ENCODE results near the gene FCRLB. TPM values are rescaled to one million over a fixed set of nuclear protein-coding genes. Genes with fewer than 3 reads are reported as not detected.
"Not testable (repeated sequence)": the region's sequence is repeated elsewhere in the genome, so short reads cannot be mapped to it uniquely, and the experiment has no call there.

FCRLB gene, protein sequence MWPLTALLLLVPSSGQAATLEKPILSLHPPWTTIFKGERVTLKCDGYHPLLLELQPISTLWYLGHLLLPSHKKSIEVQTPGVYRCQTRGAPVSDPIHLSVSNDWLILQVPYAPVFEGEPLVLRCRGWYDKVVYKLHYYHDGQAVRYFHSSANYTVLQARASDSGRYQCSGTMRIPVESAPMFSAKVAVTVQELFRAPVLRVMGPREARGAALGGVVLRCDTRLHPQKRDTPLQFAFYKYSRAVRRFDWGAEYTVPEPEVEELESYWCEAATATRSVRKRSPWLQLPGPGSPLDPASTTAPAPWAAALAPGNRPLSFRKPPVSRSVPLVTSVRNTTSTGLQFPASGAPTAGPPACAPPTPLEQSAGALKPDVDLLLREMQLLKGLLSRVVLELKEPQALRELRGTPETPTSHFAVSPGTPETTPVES
- total RNA-seq, result 1 to 10 TPM in 6 of 9 donors, under 1 TPM in 2, not detected in 1; 0.79 to 3.4 (median 1.8) TPM
- polyA plus RNA-seq, result under 1 TPM; 0.42 to 0.67 (median 0.56) TPM
- long read RNA-seq, donor 1, transcript FCRLB-206 (2 exons, 1,989 nt), result major isoform, 5 of 5 reads
- long read RNA-seq, donor 1, partial matches to known transcripts, result 0 of 5 reads
- long read RNA-seq, donor 1, other reads (novel, unspliced or antisense), result 0 of 5 reads
- long read RNA-seq, donor 2, partial matches to known transcripts, result 0 of 2 reads
- long read RNA-seq, donor 2, other reads (novel, unspliced or antisense), result 0 of 2 reads
- long read RNA-seq, donor 3, partial matches to known transcripts, result 0 of 1 reads
- long read RNA-seq, donor 3, other reads (novel, unspliced or antisense), result 0 of 1 reads
- long read RNA-seq, donor 4, result 0 reads
- long read RNA-seq, donor 5, partial matches to known transcripts, result 1 of 5 reads
- long read RNA-seq, donor 5, other reads (novel, unspliced or antisense), result 0 of 5 reads
- long read RNA-seq, donor 6, result 0 reads
- long read RNA-seq, donor 7, result 0 reads
- long read RNA-seq, donor 8, partial matches to known transcripts, result 0 of 2 reads
- long read RNA-seq, donor 8, other reads (novel, unspliced or antisense), result 0 of 2 reads
- long read RNA-seq, donor 9, partial matches to known transcripts, result 0 of 2 reads
- long read RNA-seq, donor 9, other reads (novel, unspliced or antisense), result 0 of 2 reads
- long read RNA-seq, donor 10, partial matches to known transcripts, result 0 of 2 reads
- long read RNA-seq, donor 10, other reads (novel, unspliced or antisense), result 0 of 2 reads

DNA sequence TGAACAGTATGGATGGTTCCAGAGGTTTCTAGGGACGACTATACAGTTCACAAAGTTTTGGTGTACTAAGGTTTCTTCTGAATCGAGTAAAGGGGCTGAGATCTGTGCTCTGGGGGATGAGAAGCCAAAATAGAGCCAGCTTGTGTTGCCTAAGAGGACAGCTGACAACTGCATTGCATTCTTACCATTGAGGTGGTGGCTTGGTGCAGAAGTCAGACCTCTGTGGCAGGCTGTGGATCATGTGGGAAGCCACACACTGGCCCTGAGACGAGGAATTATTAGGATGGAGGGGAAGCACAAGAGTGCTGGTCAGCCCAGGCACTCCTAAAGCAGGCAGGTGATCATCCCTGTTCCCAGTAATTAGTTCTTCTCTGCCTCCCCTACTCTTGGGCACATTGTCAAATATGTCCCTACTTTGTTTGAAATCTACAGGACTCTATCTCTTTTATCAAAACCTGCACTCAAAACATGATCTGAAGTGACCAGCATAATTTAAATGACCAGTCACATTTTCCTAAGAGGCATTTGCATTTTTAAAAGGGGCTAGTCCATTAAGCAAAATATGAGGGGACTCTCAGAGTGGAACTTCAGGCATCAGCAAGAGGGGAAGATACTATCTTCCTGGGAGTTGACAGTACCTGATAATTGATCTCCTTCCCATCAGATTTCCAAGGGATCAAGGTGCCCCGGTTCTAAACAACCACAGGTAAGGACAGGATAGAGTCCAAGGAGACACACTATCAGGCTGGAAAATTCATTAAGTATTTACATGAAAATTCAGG lies at the start of gene FCRLB:
TSS of gene FCRLB (plus strand) at position 589 of the 782 bp plus-strand sequence. CDS start 1,129 bp downstream, outside the sequence.
- intact Hi-C loops (cut with DNase I), result no loop called here
- WGBS, 4 donors, result 24 to 71% (median 37%) methylated on average over 4 of the region's 4 CpGs
- no peak for TF ChIP-seq POLR2A (IDR thresholded peaks at IDR 0.05)
- TF ChIP-seq, protein P1, sequence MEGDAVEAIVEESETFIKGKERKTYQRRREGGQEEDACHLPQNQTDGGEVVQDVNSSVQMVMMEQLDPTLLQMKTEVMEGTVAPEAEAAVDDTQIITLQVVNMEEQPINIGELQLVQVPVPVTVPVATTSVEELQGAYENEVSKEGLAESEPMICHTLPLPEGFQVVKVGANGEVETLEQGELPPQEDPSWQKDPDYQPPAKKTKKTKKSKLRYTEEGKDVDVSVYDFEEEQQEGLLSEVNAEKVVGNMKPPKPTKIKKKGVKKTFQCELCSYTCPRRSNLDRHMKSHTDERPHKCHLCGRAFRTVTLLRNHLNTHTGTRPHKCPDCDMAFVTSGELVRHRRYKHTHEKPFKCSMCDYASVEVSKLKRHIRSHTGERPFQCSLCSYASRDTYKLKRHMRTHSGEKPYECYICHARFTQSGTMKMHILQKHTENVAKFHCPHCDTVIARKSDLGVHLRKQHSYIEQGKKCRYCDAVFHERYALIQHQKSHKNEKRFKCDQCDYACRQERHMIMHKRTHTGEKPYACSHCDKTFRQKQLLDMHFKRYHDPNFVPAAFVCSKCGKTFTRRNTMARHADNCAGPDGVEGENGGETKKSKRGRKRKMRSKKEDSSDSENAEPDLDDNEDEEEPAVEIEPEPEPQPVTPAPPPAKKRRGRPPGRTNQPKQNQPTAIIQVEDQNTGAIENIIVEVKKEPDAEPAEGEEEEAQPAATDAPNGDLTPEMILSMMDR (IDR thresholded peaks at IDR 0.05), result no peak

DNA sequence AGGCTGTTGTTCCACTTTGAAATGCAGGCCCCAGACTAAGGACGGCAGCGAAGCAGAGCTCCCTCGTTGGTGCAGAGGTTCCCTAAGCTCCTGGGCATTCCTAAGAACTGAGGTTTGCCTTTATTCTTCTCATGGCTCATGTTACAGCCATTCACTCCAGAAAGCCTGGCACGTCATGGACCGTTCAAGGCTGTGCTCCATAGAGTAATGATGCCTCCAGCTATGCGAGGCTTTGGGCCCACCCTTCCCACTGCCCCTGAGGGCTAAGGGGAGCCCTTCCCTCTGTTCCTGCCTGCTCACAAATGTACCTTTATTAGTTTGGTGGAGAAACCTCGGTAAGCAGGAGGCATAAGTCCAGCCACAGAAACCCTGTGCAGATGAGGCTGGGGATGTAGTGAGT lies 47.9 kb upstream of the FCRLB start:
- H3K9me3 ChIP-seq (replicated peaks in 1 of 3); H3K4me3 ChIP-seq; DNase-seq; H3K4me1 ChIP-seq (replicated peaks in 1 of 2); H3K27ac ChIP-seq; H3K36me3 ChIP-seq (replicated peaks in 1 of 2); H3K27me3 ChIP-seq; intact Hi-C loops (cut with DNase I): not testable (repeated sequence)
- 80 to 90% (median 83%) methylated on average over 3 to 7 of the region's 7 CpGs for WGBS, 4 donors

More for the DNA sequence above, at the start of gene FCRLB:
- Histone ChIP-seq H3K4me3 (no peak within 1 kb of the TSS), H3K9me3 (replicated peaks in 1 of 3) (no peaks in the 10 kb centered on the region), H3K27ac (no peak within 1 kb of the TSS), H3K4me1 (replicated peaks in 1 of 2) (peaks cover 0 to 8% of the 10 kb centered on the region in 2 donors), H3K36me3 (replicated peaks in 1 of 2) (no peaks in the 10 kb centered on the region), H3K27me3 (peaks cover 14% of the 10 kb centered on the region)
- DNase-seq, result no peak

DNA sequence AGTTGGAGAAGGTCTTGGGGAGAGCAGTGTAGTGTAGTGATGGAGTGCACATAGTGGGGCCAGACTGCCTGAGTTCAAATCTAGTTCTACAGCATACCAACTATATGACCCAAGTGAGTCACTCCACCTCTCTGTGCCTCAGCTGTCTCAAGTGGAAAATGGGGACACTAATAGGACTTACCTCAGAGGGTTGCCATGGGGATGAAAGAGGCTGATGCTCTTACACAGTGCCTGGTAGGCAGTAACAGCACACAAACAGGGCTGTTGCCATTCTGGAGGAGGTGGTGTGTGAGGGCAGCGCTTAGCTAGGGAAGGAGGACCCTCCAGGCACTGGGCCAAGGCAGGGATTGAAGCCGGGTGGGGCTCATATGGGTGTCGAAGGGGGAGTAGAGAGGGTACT lies 46.9 kb upstream of the FCRLB start:
- H3K4me3 ChIP-seq; intact Hi-C loops (cut with DNase I); H3K4me1 ChIP-seq (replicated peaks in 1 of 2); H3K27ac ChIP-seq; H3K36me3 ChIP-seq (replicated peaks in 1 of 2); H3K9me3 ChIP-seq (replicated peaks in 1 of 3); DNase-seq; H3K27me3 ChIP-seq: not testable (repeated sequence)
- WGBS, 4 donors, result 78 to 94% (median 90%) methylated on average over 2 to 3 of the region's 3 CpGs

DNA sequence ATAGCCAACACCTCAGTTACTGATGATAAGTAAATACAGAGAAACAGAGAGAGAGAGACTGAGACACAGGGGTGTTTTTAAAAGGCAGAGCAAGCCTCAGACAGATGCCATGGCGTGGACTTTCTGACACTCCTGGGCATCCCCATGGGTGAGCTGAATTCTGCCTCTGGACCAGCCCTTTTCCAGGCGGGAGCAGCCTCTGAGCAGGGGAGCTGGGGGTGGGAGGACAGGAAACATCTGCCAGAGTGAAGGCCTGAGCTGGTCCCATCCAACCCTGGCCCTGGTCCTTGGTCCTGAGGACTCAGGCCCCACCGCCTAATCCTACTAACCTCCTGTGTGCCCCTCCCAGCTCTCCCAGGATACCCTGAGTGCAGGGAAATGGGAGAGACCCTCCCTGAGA lies 46.4 kb upstream of the FCRLB start:
- H3K9me3 ChIP-seq (replicated peaks in 1 of 3); H3K27ac ChIP-seq; H3K4me1 ChIP-seq (replicated peaks in 1 of 2); H3K36me3 ChIP-seq (replicated peaks in 1 of 2); intact Hi-C loops (cut with DNase I); H3K4me3 ChIP-seq; DNase-seq; H3K27me3 ChIP-seq: not testable (repeated sequence)
- 71 to 89% (median 83%) methylated on average over 1 to 3 of the region's 3 CpGs for WGBS, 4 donors

DNA sequence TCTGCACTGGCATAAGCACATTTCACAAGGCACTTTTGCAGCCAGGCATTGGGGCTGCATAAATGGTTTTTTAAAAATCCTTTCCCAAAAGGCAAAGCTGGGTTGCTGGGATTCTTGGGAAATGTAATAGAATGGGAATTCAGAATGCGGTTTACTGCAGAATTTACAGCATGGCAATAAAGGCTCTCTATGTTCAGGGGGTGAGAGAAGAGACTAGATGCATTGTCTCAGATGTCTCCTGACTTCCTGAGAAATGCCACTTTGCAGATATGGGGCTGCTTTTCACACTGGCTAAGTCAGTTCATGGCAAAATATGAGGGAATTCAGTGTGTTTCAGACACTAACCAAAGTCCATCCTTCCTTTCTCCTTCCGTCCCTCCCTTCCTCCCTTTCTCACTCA lies 44.9 kb upstream of the FCRLB start:
- Histone ChIP-seq H3K9me3 (replicated peaks in 1 of 3) (no peaks in the 10 kb centered on the region), H3K4me1 (replicated peaks in 1 of 2) (no peaks in the 10 kb centered on the region), H3K36me3 (replicated peaks in 1 of 2) (no peaks in the 10 kb centered on the region), H3K27ac (no peak overlapping the region), H3K27me3 (no peaks in the 10 kb centered on the region), H3K4me3 (no peak overlapping the region)
- 92 to 96% (median 93%) methylated on average over 2 of the region's 2 CpGs for WGBS, 4 donors
- intact Hi-C loops (cut with DNase I), result no loop called here
- TF ChIP-seq, protein P1 (IDR thresholded peaks at IDR 0.05), result no peak
- TF ChIP-seq POLR2A (IDR thresholded peaks at IDR 0.05), result no peak
- DNase-seq, result no peak

All from adrenal gland (tissue), 19 donors.